IPS DF 4.7 (cell line): ENCODE measurements around the gene NDUFC1.

Source experiments
- DNase-seq: peaks from one replicate; pipeline ENCODE4 v3.0.0-alpha.2; 2013; ENCODE audit warnings: low spot score; ENCODE audit errors: extremely low read depth

The NDUFC1 gene

GRCh38 chr4:139253046-139253445 lies 49.2 kb downstream of the NDUFC1 start:
- no peak for DNase-seq

- no peak for DNase-seq
Measured at GRCh38 chr4:139247700-139248238, 54.5 kb downstream of the NDUFC1 start.

GRCh38 chr4:139247241-139247640 lies 55.0 kb downstream of the NDUFC1 start:
- DNase-seq: no peak

- no peak for DNase-seq
Measured at GRCh38 chr4:139246166-139246565, 56.1 kb downstream of the NDUFC1 start.

GRCh38 chr4:139245590-139245989 lies 56.7 kb downstream of the NDUFC1 start:
- DNase-seq: no peak

- no peak for DNase-seq
Measured at GRCh38 chr4:139243448-139244365, 58.6 kb downstream of the NDUFC1 start.

- DNase-seq: no peak
Measured at GRCh38 chr4:139242511-139243051, 59.7 kb downstream of the NDUFC1 start.

- no peak for DNase-seq
Measured at GRCh38 chr4:139241784-139242151, 60.5 kb downstream of the NDUFC1 start.

- DNase-seq: no peak
Measured at GRCh38 chr4:139241086-139241783, 61.0 kb downstream of the NDUFC1 start.
